ENCODE data around the gene PPP1R14D. TPM values are rescaled to one million over a fixed set of nuclear protein-coding genes. Genes with fewer than 3 reads are reported as not detected.
A peak's percentile ranks its signal among the peaks of the same experiment; 100 is the strongest.

Gene PPP1R14D
- total RNA-seq, 3 donors from 2014 or later = 57.5 to 186 (median 154) TPM

- ATAC-seq (no peak), DNase-seq (no peak)
- intact Hi-C loops (cut with DNase I, micrococcal nuclease) = no loop called here
- Histone ChIP-seq H3K4me3 (no peak overlapping the region), H3K36me3 (ENCODE audit: low read depth) (no peaks in the 10 kb centered on the region), H3K4me1 (ENCODE audit: low read depth) (peaks cover 30% of the 10 kb centered on the region), H3K9me3 (no peaks in the 10 kb centered on the region)
- no peak for TF ChIP-seq CTCF (IDR thresholded peaks at IDR 0.05)
Observed at GRCh38 chr15:40826423-40827075, 2.0 kb downstream of the PPP1R14D start.

GRCh38 chr15:40825661-40826422 is 2.7 kb downstream of the PPP1R14D start:
- intact Hi-C loops (cut with DNase I, micrococcal nuclease) = no loop called here
- ATAC-seq (peak; percentile 71), DNase-seq (peak; percentile 65 to 78 (median 70))
- H3K4me1 ChIP-seq (ENCODE audit: low read depth) = peaks cover 30% of the 10 kb centered on the region
- no peaks in the 10 kb centered on the region for H3K36me3 ChIP-seq (ENCODE audit: low read depth)
- H3K4me3 ChIP-seq = no peak overlapping the region
- TF ChIP-seq CTCF (IDR thresholded peaks at IDR 0.05) = no peak
- no peaks in the 10 kb centered on the region for H3K9me3 ChIP-seq

GRCh38 chr15:40823572-40824343 is 4.8 kb downstream of the PPP1R14D start:
- H3K4me3 ChIP-seq = no peak overlapping the region
- H3K9me3 ChIP-seq = no peaks in the 10 kb centered on the region
- ATAC-seq = peak; percentile 68
- intact Hi-C loops (cut with DNase I, micrococcal nuclease) = no loop called here
- peaks cover 22% of the 10 kb centered on the region for H3K4me1 ChIP-seq (ENCODE audit: low read depth)
- no peak for TF ChIP-seq CTCF (IDR thresholded peaks at IDR 0.05)
- DNase-seq = no peak
- no peaks in the 10 kb centered on the region for H3K36me3 ChIP-seq (ENCODE audit: low read depth)

GRCh38 chr15:40821195-40821594 is 7.3 kb downstream of the PPP1R14D start:
- Histone ChIP-seq H3K9me3 (no peaks in the 10 kb centered on the region), H3K4me1 (ENCODE audit: low read depth) (peaks cover 8% of the 10 kb centered on the region), H3K36me3 (ENCODE audit: low read depth) (no peaks in the 10 kb centered on the region), H3K4me3 (no peak overlapping the region)
- no peak for DNase-seq
- TF ChIP-seq CTCF (IDR thresholded peaks at IDR 0.05) = no peak
- ATAC-seq = no peak
- intact Hi-C loops (cut with DNase I, micrococcal nuclease) = no loop called here

GRCh38 chr15:40819048-40819447 is 9.5 kb downstream of the PPP1R14D start:
- H3K9me3 ChIP-seq = no peaks in the 10 kb centered on the region
- H3K4me3 ChIP-seq = no peak overlapping the region
- TF ChIP-seq CTCF (IDR thresholded peaks at IDR 0.05) = no peak
- ATAC-seq (no peak), DNase-seq (no peak)
- no peaks in the 10 kb centered on the region for H3K4me1 ChIP-seq (ENCODE audit: low read depth)
- intact Hi-C loops (cut with DNase I, micrococcal nuclease) = no loop called here
- peaks cover 5% of the 10 kb centered on the region for H3K36me3 ChIP-seq (ENCODE audit: low read depth)
